Adrenal gland (tissue), 12 donors: ENCODE data around the gene CNTNAP2. TPM values are rescaled to one million over a fixed set of nuclear protein-coding genes. Genes with fewer than 3 reads are reported as not detected.

Experiments
- DNase-seq, 7 donors: peaks; one replicate each; pipeline ENCODE4 v3.0.0-alpha.2; 2019 to 2020
- H3K27ac ChIP-seq, 5 donors: fragments of 200-600 bp; sonication (generic) in 4 of 5; 1 replicate in 3 of 5; 2 replicates in 2 of 5; pipeline versions ENCODE4 v1.5.1 to v1.8.0; 2016 to 2020; ENCODE audit warnings: mild to moderate bottlenecking in 1 of 5
- H3K27me3 ChIP-seq: fragments of 200-600 bp; 2 replicates; pipeline ENCODE4 v1.8.0; 2021
- H3K36me3 ChIP-seq, 2 donors: fragments of 200-600 bp; replicated peaks in 1 of 2; 1 replicate in 1 of 2; 2 replicates in 1 of 2; pipeline versions ENCODE4 v1.5.1 to v1.8.0; 2018 to 2022
- H3K4me1 ChIP-seq, 2 donors: fragments of 200-600 bp; replicated peaks in 1 of 2; 1 replicate in 1 of 2; 2 replicates in 1 of 2; pipeline versions ENCODE4 v1.5.1 to v1.8.0; 2018 to 2021
- H3K4me3 ChIP-seq, 4 donors: fragments of 200-600 bp; sonication (generic) in 3 of 4; one replicate each; pipeline ENCODE4 v1.5.1; 2016 to 2018
- H3K9me3 ChIP-seq, 3 donors: fragments of 200-600 bp; sonication (generic) in 1 of 3; replicated peaks in 1 of 3; 1 replicate in 2 of 3; 2 replicates in 1 of 3; pipeline versions ENCODE4 v1.5.1 to v1.8.0; 2016 to 2021
- CTCF ChIP-seq, 6 experiments: fragments of 450-650 bp in 4 of 6; fragments of 200-600 bp in 2 of 6; sonication (generic) in 1 of 6; IDR thresholded peaks; 1 replicate in 5 of 6; 2 replicates in 1 of 6; pipeline versions ENCODE4 v1.5.1 to v1.8.0; 2016 to 2021; ENCODE audit warnings: antibody characterized with exemption in 6 of 6, mild to moderate bottlenecking in 2 of 6, moderate library complexity in 1 of 6
- POLR2A ChIP-seq, 2 donors: fragments of 450-650 bp; IDR thresholded peaks; one replicate each; pipeline ENCODE4 v1.6.1; 2017; ENCODE audit warnings: antibody characterized with exemption in 2 of 2, mild to moderate bottlenecking in 2 of 2, moderate library complexity in 1 of 2
- WGBS, 4 donors: extraction: QIAGEN DNeasy Blood & Tissue Kit in 2 of 4; methylation state at CpG; one replicate each; pipeline versions ENCODE4 v1.1.5 to v1.1.7; 2013 to 2017; 5-methylcytosine and 5-hydroxymethylcytosine counted together
- intact Hi-C, 2 donors: fragments of 100-400 bp; cut with DNase I; formaldehyde crosslinking; loops; one replicate each; pipeline versions ENCODE4 v1.14.1 to v1.15.0; 2022 to 2023
- polyA plus RNA-seq, 3 donors: library from polyadenylated mRNA; stranded (reverse); fragments of 200-250 nt in 2 of 3; fragments of 350-450 nt in 1 of 3; fragmentation: Illumina TruSeq in 1 of 3; extraction: RNeasy Lipid Tissue Mini Kit (QIAGEN cat#74804) in 1 of 3; gene quantifications; one replicate each; pipeline ENCODE4 v1.2.3, GENCODE V29; 2013 to 2014
- total RNA-seq, 9 donors: library from RNA; depleted of rRNA in 4 of 9; stranded (reverse); fragments of >200 nt in 4 of 9; fragments of 120-200 nt in 1 of 9; fragmentation: NEBNext Ultra II Directional in 1 of 9; extraction: Animal tissue kit (Norgen Biotek cat#: 25700) in 1 of 9; gene quantifications; one replicate each; pipeline versions ENCODE4 v1.1.0 to v1.2.4, GENCODE V29; 2013 to 2023
- donor health status: healthy with polysubstance abuse.
- donor health status: Bipolar disorder and iron deficiency.
- donor health status: DM: yes; HTN: yes; CAD: no.
- donor health status: DM: no; HTN: no; CAD: no.
- donor health status: DM: no; HTN: no; CAD: no.
- donor health status: DM: yes; HTN: yes; CAD: no.

The CNTNAP2 gene
- total and polyA plus RNA-seq, 12 donors, result 0.14 to 6.3 (median 1.8) TPM; not detected in 2

- TF ChIP-seq POLR2A (IDR thresholded peaks at IDR 0.05) (no peak), CTCF (IDR thresholded peaks at IDR 0.05) (no peak)
- Histone ChIP-seq H3K4me3 (no peak overlapping the region), H3K27ac (no peak overlapping the region), H3K36me3 (no peaks in the 10 kb centered on the region), H3K4me1 (no peaks in the 10 kb centered on the region), H3K9me3 (no peaks in the 10 kb centered on the region), H3K27me3 (no peaks in the 10 kb centered on the region)
- no peak for DNase-seq
- intact Hi-C loops, result no loop called here
- WGBS, 4 donors, result 63 to 69% (median 67%) methylated on average over 5 of the region's 5 CpGs
Observed at GRCh38 chr7:148347981-148348380, 2231.4 kb downstream of the CNTNAP2 start.

GRCh38 chr7:148348466-148348865 lies 2231.9 kb downstream of the CNTNAP2 start:
- no peak for DNase-seq
- Histone ChIP-seq H3K27me3 (no peaks in the 10 kb centered on the region), H3K36me3 (no peaks in the 10 kb centered on the region), H3K27ac (no peak overlapping the region), H3K4me3 (no peak overlapping the region), H3K9me3 (no peaks in the 10 kb centered on the region), H3K4me1 (no peaks in the 10 kb centered on the region)
- TF ChIP-seq CTCF (IDR thresholded peaks at IDR 0.05), result no peak
- TF ChIP-seq POLR2A (IDR thresholded peaks at IDR 0.05), result no peak
- WGBS, 4 donors, result 61 to 90% (median 73%) methylated on average over 9 to 10 of the region's 10 CpGs
- intact Hi-C loops, result no loop called here

GRCh38 chr7:148356303-148356702 lies 2239.7 kb downstream of the CNTNAP2 start:
- no peak overlapping the region for H3K4me3 ChIP-seq
- WGBS, 4 donors, result 12 to 32% (median 24%) methylated on average over 5 of the region's 5 CpGs
- no peaks in the 10 kb centered on the region for H3K36me3 ChIP-seq
- no peak overlapping the region for H3K27ac ChIP-seq
- H3K27me3 ChIP-seq, result no peaks in the 10 kb centered on the region
- H3K4me1 ChIP-seq, result peaks cover 0 to 8% of the 10 kb centered on the region in 2 donors
- no peak for TF ChIP-seq CTCF (IDR thresholded peaks at IDR 0.05)
- no peak for TF ChIP-seq POLR2A (IDR thresholded peaks at IDR 0.05)
- intact Hi-C loops, result no loop called here
- no peaks in the 10 kb centered on the region for H3K9me3 ChIP-seq
- peak; percentile 48 to 83 (median 68) for DNase-seq

GRCh38 chr7:148362541-148362940 lies 2245.9 kb downstream of the CNTNAP2 start:
- Histone ChIP-seq H3K4me3 (no peak overlapping the region), H3K27ac (no peak overlapping the region), H3K27me3 (no peaks in the 10 kb centered on the region), H3K36me3 (no peaks in the 10 kb centered on the region), H3K4me1 (no peaks in the 10 kb centered on the region), H3K9me3 (no peaks in the 10 kb centered on the region)
- 70 to 84% (median 79%) methylated on average over 5 of the region's 5 CpGs for WGBS, 4 donors
- TF ChIP-seq POLR2A (IDR thresholded peaks at IDR 0.05), result no peak
- intact Hi-C loops, result no loop called here
- DNase-seq, result no peak

- intact Hi-C loops, result no loop called here
- Histone ChIP-seq H3K4me3 (no peak overlapping the region), H3K27me3 (no peaks in the 10 kb centered on the region), H3K4me1 (no peaks in the 10 kb centered on the region), H3K9me3 (no peaks in the 10 kb centered on the region), H3K36me3 (no peaks in the 10 kb centered on the region), H3K27ac (no peak overlapping the region)
- 78 to 88% (median 84%) methylated on average over 9 of the region's 9 CpGs for WGBS, 4 donors
- DNase-seq, result no peak
- TF ChIP-seq CTCF (IDR thresholded peaks at IDR 0.05) (no peak), POLR2A (IDR thresholded peaks at IDR 0.05) (no peak)
Observed at GRCh38 chr7:148367731-148368475, 2251.3 kb downstream of the CNTNAP2 start.
